Panc1 (cell line): ENCODE measurements around the gene IFI44. TPM values are rescaled to one million over a fixed set of nuclear protein-coding genes. Genes with fewer than 3 reads are reported as not detected.

Experiments used
- ATAC-seq: fragments of 200-7000 bp; cut with Tn5 transposase; 2 replicates; pipeline ENCODE4 v1.9.1; 2020; ENCODE audit warnings: mild to moderate bottlenecking, moderate library complexity
- BruUV-seq: library from RNA; stranded (reverse); fragments of 400-500 nt; replicated peaks from 2 replicates; lab custom pipeline; 2021; lab: Mats Ljungman, UMichigan
- CTCF ChIA-PET: fragments of 300-600 bp; sonication (Branson Sonifier 250); formaldehyde crosslinking; loops from one replicate; lab custom pipeline; 2022; ENCODE audit warnings: antibody characterized with exemption; lab: Charles Lee
- POLR2A ChIA-PET: fragments of 300-600 bp; sonication (Branson Sonifier 250); formaldehyde crosslinking; loops from one replicate; lab custom pipeline; 2022; ENCODE audit warnings: antibody characterized with exemption; lab: Charles Lee
- DNase-seq: peaks from one replicate; pipeline ENCODE4 v3.0.0-alpha.2; 2010; ENCODE audit warnings: low read depth, low spot score
- H3K27ac ChIP-seq: 2 replicates; pipeline ENCODE4 v1.5.1; 2011; ENCODE audit warnings: mild to moderate bottlenecking, low read length, inconsistent platforms
- H3K27me3 ChIP-seq: fragments of 200-500 bp; sonication (Bioruptor generic); 2 replicates; pipeline ENCODE4 v1.6.0; 2014; ENCODE audit warnings: low read length, inconsistent platforms; ENCODE audit not compliant: control insufficient read depth, insufficient read depth
- H3K36me3 ChIP-seq: fragments of 200-500 bp; sonication (Bioruptor generic); 2 replicates; pipeline ENCODE4 v1.5.1; 2014; ENCODE audit warnings: inconsistent platforms, mild to moderate bottlenecking, low read length, moderate library complexity; ENCODE audit not compliant: control insufficient read depth, insufficient read depth
- H3K4me1 ChIP-seq: 2 replicates; pipeline ENCODE4 v1.5.1; 2011; ENCODE audit warnings: inconsistent platforms, mild to moderate bottlenecking, low read length, moderate library complexity; ENCODE audit not compliant: control insufficient read depth, insufficient read depth
- H3K4me3 ChIP-seq, 2 experiments: 2 replicates each; pipeline ENCODE4 v1.5.1; 2011 to 2012; ENCODE audit warnings: low read depth in 2 of 2, low read length in 2 of 2, mild to moderate bottlenecking in 2 of 2, inconsistent platforms in 1 of 2, moderate library complexity in 1 of 2
- H3K9me3 ChIP-seq: fragments of 200-500 bp; sonication (Bioruptor generic); 2 replicates; pipeline ENCODE4 v1.5.1; 2014; ENCODE audit warnings: low read depth, mild to moderate bottlenecking, inconsistent platforms, low read length, moderate library complexity; ENCODE audit not compliant: control insufficient read depth, insufficient read depth
- CTCF ChIP-seq: fragments of 450-650 bp; IDR thresholded peaks from 2 replicates; pipeline ENCODE4 v1.5.1; 2017; ENCODE audit warnings: mild to moderate bottlenecking
- POLR2AphosphoS5 ChIP-seq: IDR thresholded peaks from 2 replicates; pipeline ENCODE4 v1.6.1; 2012; ENCODE audit warnings: mild to moderate bottlenecking, low read depth, low read length, moderate library complexity
- REST ChIP-seq, 2 experiments: IDR thresholded peaks; 2 replicates each; pipeline ENCODE4 v1.6.1; 2011 to 2012; ENCODE audit warnings: low read depth in 2 of 2, control low read depth in 1 of 2, low read length in 1 of 2, mild to moderate bottlenecking in 1 of 2, moderate library complexity in 1 of 2; ENCODE audit not compliant: insufficient read depth in 1 of 2
- SIN3A ChIP-seq: IDR thresholded peaks from 2 replicates; pipeline ENCODE4 v1.6.1; 2012; ENCODE audit warnings: low read depth, mild to moderate bottlenecking, low read length, moderate library complexity, borderline replicate concordance; ENCODE audit not compliant: insufficient read depth
- TCF7L2 ChIP-seq: IDR thresholded peaks from 2 replicates; pipeline ENCODE4 v1.6.1; 2011; ENCODE audit warnings: mild to moderate bottlenecking, low read depth, low read length, inconsistent platforms
- in situ Hi-C: cut with HindIII; loops from 2 replicates; pipeline ENCODE4 v1.10.0; 2016; ENCODE audit warnings: low sequenced_read_pairs, low pct_unique_long_range_greater_than_20kb
- intact Hi-C: fragments of 100-400 bp; cut with micrococcal nuclease; formaldehyde crosslinking; loops from one replicate; pipeline ENCODE4 v1.10.0; 2022; ENCODE audit not compliant: unreplicated experiment
- total RNA-seq: library from RNA; stranded (reverse); gene quantifications from one replicate; pipeline ENCODE4 v1.2.1, GENCODE V29; 2021; ENCODE audit not compliant: unreplicated experiment

The IFI44 gene
- total RNA-seq, 1 experiment from 2014 or later: 2.0 TPM

GRCh38 chr1:78603206-78603605 lies 46.4 kb upstream of the IFI44 start:
- in situ Hi-C loops (no loop called here), intact Hi-C loops (no loop called here)
- ATAC-seq (no peak), DNase-seq (no peak)
- no peaks in the 10 kb centered on the region for H3K9me3 ChIP-seq
- H3K27ac ChIP-seq: no peak overlapping the region
- CTCF ChIA-PET: no interaction called here
- no peaks in the 10 kb centered on the region for H3K27me3 ChIP-seq
- H3K4me3 ChIP-seq: no peak overlapping the region
- no peaks in the 10 kb centered on the region; the same call in 1 of the 2 replicates for H3K36me3 ChIP-seq
- H3K4me1 ChIP-seq: no peaks in the 10 kb centered on the region
- TF ChIP-seq TCF7L2: no peak
- TF ChIP-seq CTCF: no peak
- no peak for TF ChIP-seq SIN3A
- no peak for TF ChIP-seq REST (IDR thresholded peaks at IDR 0.05; ENCODE audit: insufficient read depth in 1 of 2, low read depth in 2 of 2, low read length in 1 of 2)
- TF ChIP-seq POLR2AphosphoS5: no peak
- BruUV-seq: no TSS peak
- POLR2A ChIA-PET: no interaction called here

- Histone ChIP-seq H3K27ac (no peak overlapping the region), H3K9me3 (no peaks in the 10 kb centered on the region), H3K27me3 (no peaks in the 10 kb centered on the region), H3K4me1 (no peaks in the 10 kb centered on the region), H3K36me3 (no peaks in the 10 kb centered on the region; the same call in 1 of the 2 replicates), H3K4me3 (no peak overlapping the region)
- no peak for ATAC-seq
- BruUV-seq: no TSS peak
- POLR2A ChIA-PET: no interaction called here
- no peak for DNase-seq
- CTCF ChIA-PET: no interaction called here
- in situ Hi-C loops: no loop called here
- intact Hi-C loops: no loop called here
- no peak for TF ChIP-seq TCF7L2
- no peak for TF ChIP-seq SIN3A
- no peak for TF ChIP-seq POLR2AphosphoS5
- TF ChIP-seq CTCF: no peak
- no peak for TF ChIP-seq REST (IDR thresholded peaks at IDR 0.05; ENCODE audit: insufficient read depth in 1 of 2, low read depth in 2 of 2, low read length in 1 of 2)
Observed at GRCh38 chr1:78604643-78605042, 45.0 kb upstream of the IFI44 start.
